Measurements from ENCODE around the gene PPTC7. TPM values are rescaled to one million over a fixed set of nuclear protein-coding genes. Genes with fewer than 3 reads are reported as not detected.

PPTC7 gene
- total and polyA plus RNA-seq, 2 of the 13 experiments (the other 11 are each of a cell fraction or from before 2014, with no cell fraction given), result 4.8 to 12.3 TPM

DNA sequence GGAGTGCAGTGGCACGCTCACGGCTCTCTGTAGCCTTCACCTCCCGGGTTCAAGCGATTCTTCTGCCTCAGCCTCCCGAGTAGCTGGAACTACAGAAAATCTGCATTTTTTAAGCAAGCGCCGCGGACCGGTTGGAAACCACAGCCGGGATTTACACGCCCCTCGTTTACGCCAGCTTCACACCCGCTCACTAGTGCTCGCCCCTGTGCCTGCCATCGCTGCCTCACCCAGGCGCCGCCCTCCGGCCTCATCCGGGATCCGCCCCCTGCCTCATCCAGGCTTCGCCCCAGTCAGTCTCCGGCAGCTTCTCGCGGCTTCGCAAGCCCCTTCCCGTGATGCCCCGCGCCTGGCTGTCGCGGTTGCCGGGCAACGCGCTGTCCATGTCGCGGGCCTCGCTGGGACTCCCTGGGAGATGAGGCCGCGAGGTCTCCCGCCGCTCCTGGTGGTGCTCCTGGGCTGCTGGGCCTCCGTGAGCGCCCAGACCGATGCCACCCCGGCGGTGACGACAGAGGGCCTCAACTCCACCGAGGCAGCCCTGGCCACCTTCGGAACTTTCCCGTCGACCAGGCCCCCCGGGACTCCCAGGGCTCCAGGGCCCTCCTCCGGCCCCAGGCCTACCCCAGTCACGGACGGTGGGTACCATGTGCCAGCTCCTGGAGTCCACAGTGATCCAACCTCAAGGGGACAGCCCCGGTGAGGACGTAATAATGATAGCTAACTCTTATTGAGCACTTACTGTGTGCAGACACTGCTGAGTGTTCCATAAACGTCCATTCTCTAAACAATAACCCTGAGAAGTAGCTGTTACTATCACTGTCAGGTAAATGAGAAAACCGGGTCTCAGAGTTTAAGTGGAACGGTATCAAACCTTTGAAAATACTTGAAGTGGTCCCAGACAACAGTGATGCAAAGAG lies 30.9 kb upstream of the PPTC7 start, which contains the start of gene TCTN1 (continued):
- peak; percentile 39; the same call in 1 of the 2 replicates for TF ChIP-seq GATA4 (IDR thresholded peaks at IDR 0.05; ENCODE audit: borderline replicate concordance, low read depth)
- TF ChIP-seq DBP (CRISPR knock-in tag; IDR thresholded peaks at IDR 0.05; ENCODE audit: not compliant biosample characterization), result no peak
- TF ChIP-seq ZNF468 (CRISPR knock-in tag; IDR thresholded peaks at IDR 0.05), result no peak
- no peak for TF ChIP-seq RNF2 (conservative IDR thresholded peaks at IDR 0.05; ENCODE audit: low read depth)
- 0 out of 2 replicates have a peak, but pooled peaks have one; percentile 54 for TF ChIP-seq ZFP36L1 (CRISPR knock-in tag; IDR thresholded peaks at IDR 0.05)
- TF ChIP-seq, protein P1, sequence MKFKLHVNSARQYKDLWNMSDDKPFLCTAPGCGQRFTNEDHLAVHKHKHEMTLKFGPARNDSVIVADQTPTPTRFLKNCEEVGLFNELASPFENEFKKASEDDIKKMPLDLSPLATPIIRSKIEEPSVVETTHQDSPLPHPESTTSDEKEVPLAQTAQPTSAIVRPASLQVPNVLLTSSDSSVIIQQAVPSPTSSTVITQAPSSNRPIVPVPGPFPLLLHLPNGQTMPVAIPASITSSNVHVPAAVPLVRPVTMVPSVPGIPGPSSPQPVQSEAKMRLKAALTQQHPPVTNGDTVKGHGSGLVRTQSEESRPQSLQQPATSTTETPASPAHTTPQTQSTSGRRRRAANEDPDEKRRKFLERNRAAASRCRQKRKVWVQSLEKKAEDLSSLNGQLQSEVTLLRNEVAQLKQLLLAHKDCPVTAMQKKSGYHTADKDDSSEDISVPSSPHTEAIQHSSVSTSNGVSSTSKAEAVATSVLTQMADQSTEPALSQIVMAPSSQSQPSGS (CRISPR knock-in tag; IDR thresholded peaks at IDR 0.05), result no peak
- TF ChIP-seq TFE3 (CRISPR knock-in tag; IDR thresholded peaks at IDR 0.05), result no peak
- TF ChIP-seq PHB2 (IDR thresholded peaks at IDR 0.05; ENCODE audit: partially characterized antibody), result no peak
- TF ChIP-seq CAMTA2 (CRISPR knock-in tag; IDR thresholded peaks at IDR 0.05; ENCODE audit: borderline replicate concordance), result no peak
- peak; percentile 55; the same call in 1 of the 2 replicates for TF ChIP-seq ZNF335 (CRISPR knock-in tag; IDR thresholded peaks at IDR 0.05)
- peak; percentile 81 for TF ChIP-seq ZNF547 (CRISPR knock-in tag; IDR thresholded peaks at IDR 0.05)
- no peak for TF ChIP-seq ZEB1 (IDR thresholded peaks at IDR 0.05; ENCODE audit: insufficient replicate concordance, low read depth)
- TF ChIP-seq MTF1 (CRISPR knock-in tag; IDR thresholded peaks at IDR 0.05), result no peak
- no peak for TF ChIP-seq PRMT3 (CRISPR knock-in tag; IDR thresholded peaks at IDR 0.05; ENCODE audit: borderline replicate concordance, low read depth)
- TF ChIP-seq ZBTB20 (CRISPR knock-in tag; IDR thresholded peaks at IDR 0.05; ENCODE audit: borderline replicate concordance, low read depth), result peak; percentile 19; the same call in 1 of the 2 replicates
- TF ChIP-seq, protein P2, sequence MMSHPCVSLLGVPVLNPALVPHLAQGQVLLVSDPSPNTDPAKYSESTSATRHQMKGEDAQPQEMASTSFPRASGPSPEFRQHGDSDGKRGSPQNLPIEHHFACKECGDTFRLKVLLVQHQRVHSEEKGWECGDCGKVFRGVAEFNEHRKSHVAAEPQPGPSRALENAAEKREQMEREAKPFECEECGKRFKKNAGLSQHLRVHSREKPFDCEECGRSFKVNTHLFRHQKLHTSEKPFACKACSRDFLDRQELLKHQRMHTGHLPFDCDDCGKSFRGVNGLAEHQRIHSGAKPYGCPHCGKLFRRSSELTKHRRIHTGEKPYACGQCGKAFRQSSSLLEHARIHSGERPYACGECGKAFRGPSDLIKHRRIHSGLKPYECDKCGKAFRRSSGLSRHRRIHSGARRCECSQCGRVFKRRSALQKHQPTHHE (CRISPR knock-in tag; IDR thresholded peaks at IDR 0.05; ENCODE audit: borderline replicate concordance), result no peak
